ENCODE measurements around the gene TEX9. TPM values are rescaled to one million over a fixed set of nuclear protein-coding genes. Genes with fewer than 3 reads are reported as not detected.

TEX9 gene
- total RNA-seq, 1 experiment from 2014 or later, result 8.4 TPM

DNA sequence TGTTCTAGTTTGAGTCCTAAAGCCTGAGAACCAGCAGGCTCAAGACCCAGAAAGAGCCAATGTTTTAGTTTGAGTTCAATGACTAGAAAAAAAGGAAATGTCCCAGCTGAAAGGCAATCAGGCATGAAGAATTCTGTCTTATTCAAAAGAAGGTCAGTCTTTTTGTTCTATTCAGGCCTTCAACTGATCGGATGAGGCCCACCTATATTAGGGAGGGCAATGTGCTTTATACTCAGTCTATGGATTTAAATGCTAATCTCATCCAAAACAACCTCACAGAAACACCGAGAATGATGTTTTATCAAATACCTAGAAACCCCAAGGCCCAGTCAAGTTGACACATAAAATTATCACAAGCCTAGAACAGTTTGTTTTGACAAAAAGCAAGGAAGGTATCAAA is 95.7 kb downstream of the TEX9 start:
- TF ChIP-seq CTCF (conservative IDR thresholded peaks at IDR 0.05), result no peak
- no peak overlapping the region for H4K5ac ChIP-seq (ENCODE audit: insufficient read length, low read depth, low read length)
- H2BK5ac ChIP-seq (ENCODE audit: insufficient read length, low read length), result no peak overlapping the region
- no peaks in the 10 kb centered on the region for H3K79me2 ChIP-seq (ENCODE audit: insufficient read depth, low read length)
- H3K4ac ChIP-seq (ENCODE audit: low read depth, low read length), result no peak overlapping the region
- H4K20me1 ChIP-seq (ENCODE audit: control insufficient read depth, insufficient read depth, insufficient read length), result no peaks in the 10 kb centered on the region
- H3K9me3 Mint-ChIP-seq, result no peaks in the 10 kb centered on the region
- H3K9ac ChIP-seq (ENCODE audit: extremely low read depth, insufficient read length, low read length), result no peak overlapping the region
- no peak overlapping the region for H2BK15ac ChIP-seq (ENCODE audit: low read depth, low read length)
- no peak overlapping the region for H3K27ac Mint-ChIP-seq
- H3K27me3 ChIP-seq (ENCODE audit: insufficient read depth, low read length), result no peaks in the 10 kb centered on the region
- H2BK120ac ChIP-seq (ENCODE audit: low read depth, low read length, poor library complexity, severe bottlenecking), result no peak overlapping the region
- H3K23ac ChIP-seq (ENCODE audit: insufficient read length, low read depth, low read length), result no peak overlapping the region
- H3K4me1 ChIP-seq (ENCODE audit: insufficient read depth, low read length), result no peaks in the 10 kb centered on the region
- peaks cover 5 to 11% of the 10 kb centered on the region in 2 experiments for H3K4me1 Mint-ChIP-seq
- H2AK5ac ChIP-seq (ENCODE audit: insufficient read length, low read length), result no peak overlapping the region
- no peak overlapping the region for H3K56ac ChIP-seq (ENCODE audit: insufficient read length, low read depth, low read length)
- no peaks in the 10 kb centered on the region for H3K79me1 ChIP-seq (ENCODE audit: insufficient read depth, low read depth, low read length, poor library complexity, severe bottlenecking)
- H3K36me3 Mint-ChIP-seq (ENCODE audit: insufficient read depth in 1 of 3, low read depth in 3 of 3), result peaks cover 0 to 6% (median 1%) of the 10 kb centered on the region in 3 experiments; a peak in 2 of 7 replicates
- no peaks in the 10 kb centered on the region for H3K9me3 ChIP-seq (ENCODE audit: control insufficient read depth, low read depth, low read length)
- H3K4me3 Mint-ChIP-seq, result no peak overlapping the region
- no peak overlapping the region for H3T11ph ChIP-seq (ENCODE audit: low read length)
- H3K14ac ChIP-seq (ENCODE audit: insufficient read depth, low read length), result no peak overlapping the region
- H3K18ac ChIP-seq (ENCODE audit: insufficient read length, low read depth, low read length), result no peak overlapping the region
- H2BK12ac ChIP-seq (ENCODE audit: insufficient read length, low read depth, low read length), result no peak overlapping the region
- WGBS (ENCODE audit: extremely low coverage, insufficient read length, low lambda C conversion rate), result no CpG with 5 or more reads among the region's 2 CpGs
- no peak overlapping the region for H4K91ac ChIP-seq (ENCODE audit: insufficient read length, low read depth, low read length)
- no peak overlapping the region for H4K8ac ChIP-seq (replicated peaks; ENCODE audit: insufficient read length, low read depth, low read length)
- no peak overlapping the region for H3K4me2 ChIP-seq (ENCODE audit: insufficient read depth, insufficient read length, low read length)
- no peak for DNase-seq
- H2BK20ac ChIP-seq (ENCODE audit: low read depth, low read length, poor library complexity, severe bottlenecking), result no peak overlapping the region
- H2AFZ ChIP-seq (ENCODE audit: low read length), result no peak overlapping the region
- H3K27ac ChIP-seq (ENCODE audit: insufficient read length, low read depth, low read length), result no peak overlapping the region
- peaks cover 4% of the 10 kb centered on the region for H3K23me2 ChIP-seq (ENCODE audit: insufficient read length, low read depth, low read length, poor library complexity, severe bottlenecking)
- peaks cover 11% of the 10 kb centered on the region for H3K27me3 Mint-ChIP-seq (ENCODE audit: low read depth)
